ENCODE data around the gene OBSCN. TPM values are rescaled to one million over a fixed set of nuclear protein-coding genes. Genes with fewer than 3 reads are reported as not detected.

The OBSCN gene
- total and polyA plus RNA-seq, 2 of the 4 experiments (the other 2 are of a cell fraction) = 4.1 to 9.5 TPM

DNA sequence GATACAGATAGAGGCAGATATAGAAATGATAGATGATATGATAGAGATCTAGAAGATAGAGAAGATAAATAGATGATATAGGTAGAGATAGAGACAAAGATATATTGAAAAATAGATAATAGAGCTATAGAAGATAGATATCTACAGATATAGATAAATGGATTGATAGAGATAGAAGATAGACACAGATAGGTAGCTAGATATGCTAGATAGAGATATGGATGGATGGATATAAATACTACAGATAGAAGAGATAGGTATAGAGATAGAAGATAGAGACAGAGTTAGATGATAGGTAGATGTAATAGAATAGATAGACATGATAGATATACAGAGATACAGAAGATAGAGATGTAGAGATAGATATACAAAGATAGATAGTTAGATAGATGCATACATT lies 177.4 kb downstream of the OBSCN start:
- Histone ChIP-seq H2AK9ac (replicated peaks; ENCODE audit: low read depth, low read length, poor library complexity) (no peak overlapping the region), H4K91ac (ENCODE audit: insufficient read depth, low read depth, low read length) (no peak overlapping the region), H3K4me2 (ENCODE audit: low read depth, low read length) (no peak overlapping the region), H3K4me3 (ENCODE audit: insufficient read depth, low read depth, low read length) (no peak overlapping the region), H4K20me1 (ENCODE audit: insufficient read depth, low read length) (no peaks in the 10 kb centered on the region), H3K14ac (replicated peaks; ENCODE audit: low read depth, low read length) (no peak overlapping the region), H3K79me1 (ENCODE audit: low read depth in 1 of 2, low read length in 2 of 2) (no peaks in the 10 kb centered on the region), H3K18ac (ENCODE audit: low read depth, low read length) (no peak overlapping the region), H3K56ac (ENCODE audit: extremely low read depth, insufficient read depth, low read length) (no peak overlapping the region), H2BK5ac (ENCODE audit: low read depth, low read length, poor library complexity, severe bottlenecking) (no peak overlapping the region), H3K9ac (ENCODE audit: low read depth, low read length) (no peak overlapping the region), H2BK120ac (ENCODE audit: low read depth, low read length) (no peak overlapping the region), H3K4ac (ENCODE audit: low read depth, low read length) (no peak overlapping the region), H2BK20ac (ENCODE audit: low read depth, low read length) (no peak overlapping the region), H3K36me3 (ENCODE audit: control insufficient read depth, insufficient read depth, low read length) (no peaks in the 10 kb centered on the region), H3K27ac (ENCODE audit: insufficient read depth, low read length) (no peak overlapping the region), H4K8ac (ENCODE audit: low read depth in 2 of 2, low read length in 2 of 2) (no peak overlapping the region), H2AK5ac (ENCODE audit: low read depth, low read length) (no peak overlapping the region), H3K9me1 (ENCODE audit: insufficient read depth, low read length) (no peaks in the 10 kb centered on the region), H3K23ac (ENCODE audit: low read depth, low read length) (no peak overlapping the region), H3K9me3 (ENCODE audit: control insufficient read depth, insufficient read depth, low read length) (no peaks in the 10 kb centered on the region), H2AFZ (replicated peaks; ENCODE audit: low read length, poor library complexity) (no peak overlapping the region), H4K5ac (ENCODE audit: low read depth, low read length) (no peak overlapping the region), H2BK15ac (ENCODE audit: low read depth, low read length) (no peak overlapping the region), H3K27me3 (ENCODE audit: control insufficient read depth, insufficient read depth, low read length) (no peaks in the 10 kb centered on the region), H3K4me1 (ENCODE audit: control insufficient read depth, insufficient read depth, low read length) (no peaks in the 10 kb centered on the region)
- no peak for ATAC-seq (ENCODE audit: low read depth)
- in situ Hi-C loops (cut with MboI; ENCODE audit: low sequenced_read_pairs) (no loop called here), dilution Hi-C loops (cut with HindIII; ENCODE audit: low sequenced_read_pairs, unreplicated experiment) (no loop called here), intact Hi-C loops (cut with micrococcal nuclease) (no loop called here)
- BruUV-seq (replicated peaks) = no TSS peak
- no peak for DNase-seq
- TF ChIP-seq MAFK (IDR thresholded peaks at IDR 0.05; ENCODE audit: low read depth, low read length) (no peak), SMC3 (IDR thresholded peaks at IDR 0.05; ENCODE audit: low read depth, low read length) (no peak), POLR2A (IDR thresholded peaks at IDR 0.05; ENCODE audit: low read depth, low read length) (no peak), BHLHE40 (IDR thresholded peaks at IDR 0.05; ENCODE audit: low read depth, low read length) (no peak), NFE2L2 (IDR thresholded peaks at IDR 0.05; ENCODE audit: low read depth, low read length) (no peak), RCOR1 (IDR thresholded peaks at IDR 0.05; ENCODE audit: insufficient replicate concordance, low read length) (no peak), CHD1 (IDR thresholded peaks at IDR 0.05; ENCODE audit: low read depth, low read length) (no peak), MAZ (IDR thresholded peaks at IDR 0.05; ENCODE audit: borderline replicate concordance, low read depth, low read length) (no peak), MXI1 (IDR thresholded peaks at IDR 0.05; ENCODE audit: borderline replicate concordance, low read depth, low read length) (no peak)
- TF ChIP-seq, protein P1, sequence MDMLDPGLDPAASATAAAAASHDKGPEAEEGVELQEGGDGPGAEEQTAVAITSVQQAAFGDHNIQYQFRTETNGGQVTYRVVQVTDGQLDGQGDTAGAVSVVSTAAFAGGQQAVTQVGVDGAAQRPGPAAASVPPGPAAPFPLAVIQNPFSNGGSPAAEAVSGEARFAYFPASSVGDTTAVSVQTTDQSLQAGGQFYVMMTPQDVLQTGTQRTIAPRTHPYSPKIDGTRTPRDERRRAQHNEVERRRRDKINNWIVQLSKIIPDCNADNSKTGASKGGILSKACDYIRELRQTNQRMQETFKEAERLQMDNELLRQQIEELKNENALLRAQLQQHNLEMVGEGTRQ (IDR thresholded peaks at IDR 0.05; ENCODE audit: low read depth, low read length) = no peak
- TF ChIP-seq, protein P2, sequence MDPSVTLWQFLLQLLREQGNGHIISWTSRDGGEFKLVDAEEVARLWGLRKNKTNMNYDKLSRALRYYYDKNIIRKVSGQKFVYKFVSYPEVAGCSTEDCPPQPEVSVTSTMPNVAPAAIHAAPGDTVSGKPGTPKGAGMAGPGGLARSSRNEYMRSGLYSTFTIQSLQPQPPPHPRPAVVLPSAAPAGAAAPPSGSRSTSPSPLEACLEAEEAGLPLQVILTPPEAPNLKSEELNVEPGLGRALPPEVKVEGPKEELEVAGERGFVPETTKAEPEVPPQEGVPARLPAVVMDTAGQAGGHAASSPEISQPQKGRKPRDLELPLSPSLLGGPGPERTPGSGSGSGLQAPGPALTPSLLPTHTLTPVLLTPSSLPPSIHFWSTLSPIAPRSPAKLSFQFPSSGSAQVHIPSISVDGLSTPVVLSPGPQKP (IDR thresholded peaks at IDR 0.05; ENCODE audit: borderline replicate concordance, low read depth, low read length) = no peak
- ChIA-PET CTCF (no interaction called here), POLR2A (ENCODE audit: unreplicated experiment) (no interaction called here)
